Right cardiac atrium (tissue), 5 donors: ENCODE results near the gene NMT1. TPM values are rescaled to one million over a fixed set of nuclear protein-coding genes. Genes with fewer than 3 reads are reported as not detected.

Experiments
- ATAC-seq, 2 donors: fragments of 200-7000 bp; cut with Tn5 transposase; one replicate each; pipeline versions ENCODE4 v1.8.0 to v1.9.1; 2020; ENCODE audit warnings: moderate library complexity in 2 of 2, mild to moderate bottlenecking in 1 of 2
- DNase-seq, 3 donors: peaks; one replicate each; pipeline ENCODE4 v3.0.0-alpha.2; 2020
- H3K27ac ChIP-seq: one replicate; pipeline ENCODE4 v1.5.1; 2013; ENCODE audit warnings: mild to moderate bottlenecking, low read length, control low read depth, moderate library complexity
- H3K27me3 ChIP-seq: one replicate; pipeline ENCODE4 v1.6.1; 2013; ENCODE audit not compliant: control insufficient read depth, insufficient read depth
- H3K4me1 ChIP-seq: one replicate; pipeline ENCODE4 v1.6.1; 2013; ENCODE audit warnings: low read length; ENCODE audit not compliant: control insufficient read depth, insufficient read depth
- H3K4me3 ChIP-seq: one replicate; pipeline ENCODE4 v1.5.1; 2013; ENCODE audit warnings: low read length, control low read depth
- H3K9me3 ChIP-seq: one replicate; pipeline ENCODE4 v1.6.1; 2013; ENCODE audit warnings: low read length; ENCODE audit not compliant: control insufficient read depth
- WGBS: extraction: QIAGEN DNeasy Blood & Tissue Kit; methylation state at CpG from one replicate; pipeline ENCODE4 v1.1.7; 2013; 5-methylcytosine and 5-hydroxymethylcytosine counted together
- intact Hi-C, 4 donors: fragments of 100-400 bp; cut with DNase I; formaldehyde crosslinking; loops; one replicate each; pipeline versions ENCODE4 v1.11.0 to v1.14.0; 2022 to 2023
- polyA plus RNA-seq: library from polyadenylated mRNA; stranded (reverse); fragments of 200-250 nt; gene quantifications from one replicate; pipeline ENCODE4 v1.2.3, GENCODE V29; 2013
- total RNA-seq, 4 donors: library from RNA; stranded (reverse); fragmentation: NEBNext Ultra II Directional; extraction: Animal tissue kit (Norgen Biotek cat#: 25700); gene quantifications; one replicate each; pipeline ENCODE4 v1.2.1, GENCODE V29; 2021
- donor health status: healthy with polysubstance abuse.
- donor health status: DM: no; HTN: yes; CAD: no.
- donor health status: DM: no; HTN: no; CAD: no.
- donor health status: DM: no; HTN: yes; CAD: no; lungs with severe emphysema.
- donor health status: DM: yes; HTN: yes; CAD: no.

The NMT1 gene
- total and polyA plus RNA-seq, 5 donors = 33.4 to 105 (median 66.5) TPM

DNA sequence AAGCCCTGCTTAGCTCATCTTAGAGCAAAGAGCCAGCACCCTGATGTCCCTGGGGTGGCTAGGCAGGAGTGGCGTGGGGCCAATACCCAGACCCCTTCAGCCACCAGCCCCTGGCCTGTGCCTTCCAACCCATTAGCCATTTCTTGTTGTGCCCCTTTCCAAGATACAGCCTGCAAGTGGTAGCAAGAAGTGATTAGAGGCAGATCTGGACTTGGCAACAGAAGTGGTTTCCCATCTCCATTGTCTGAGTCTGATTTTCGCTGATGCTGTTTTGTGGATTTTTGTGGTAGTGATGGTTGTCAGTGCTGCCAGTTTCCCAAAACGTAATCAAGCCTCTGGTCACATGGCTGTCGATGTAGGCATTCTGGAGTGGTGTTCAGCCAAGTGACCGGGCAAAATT lies 45.5 kb downstream of the NMT1 start:
- H3K4me3 ChIP-seq = no peak overlapping the region
- WGBS = 65% methylated on average over 5 of the region's 5 CpGs
- ATAC-seq (no peak), DNase-seq (peak in 1 of 3 donors; percentile 27)
- no peaks in the 10 kb centered on the region for H3K27me3 ChIP-seq
- no peaks in the 10 kb centered on the region for H3K9me3 ChIP-seq
- H3K4me1 ChIP-seq = peaks cover 10% of the 10 kb centered on the region
- intact Hi-C loops = no loop called here
- no peak overlapping the region for H3K27ac ChIP-seq

DNA sequence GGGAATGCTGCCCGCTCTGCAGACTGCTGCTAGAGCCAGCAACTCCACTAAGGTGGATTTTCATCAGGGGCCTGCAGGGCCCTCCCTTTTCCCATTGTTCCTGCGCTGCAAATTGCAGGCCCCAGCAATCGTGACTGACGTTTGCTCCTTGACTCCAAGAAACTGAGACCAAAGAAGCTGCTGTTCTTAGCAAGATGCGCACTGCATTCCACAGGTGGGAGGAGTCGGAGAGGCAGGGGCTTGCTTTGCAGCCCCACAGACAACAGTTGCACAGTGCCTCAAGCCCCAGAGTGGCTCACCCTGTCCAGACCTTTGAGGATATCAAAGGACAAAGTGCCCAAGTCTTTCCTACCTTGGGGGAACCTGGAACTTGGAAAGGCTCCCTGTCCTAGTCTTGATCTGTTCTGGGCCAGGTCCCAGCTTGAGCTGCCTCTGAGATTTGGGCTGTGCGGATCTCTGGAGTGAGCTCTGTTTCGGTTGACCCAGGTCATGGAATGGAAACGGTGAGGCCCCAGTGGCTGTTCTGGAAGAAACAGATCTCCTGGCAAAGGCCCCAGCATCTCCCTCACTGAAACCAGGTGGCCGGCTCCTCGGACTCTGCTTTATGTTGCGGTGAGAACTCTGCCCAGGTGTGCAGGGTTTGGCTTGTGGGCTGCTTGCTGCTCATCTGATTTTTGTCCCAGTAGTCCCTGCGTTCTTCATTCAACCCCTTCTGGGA lies 46.3 kb downstream of the NMT1 start:
- intact Hi-C loops = no loop called here
- Histone ChIP-seq H3K27ac (peak overlapping the region; percentile 6), H3K27me3 (no peaks in the 10 kb centered on the region), H3K4me3 (no peak overlapping the region), H3K9me3 (no peaks in the 10 kb centered on the region), H3K4me1 (peaks cover 12% of the 10 kb centered on the region)
- DNase-seq = no peak
- ATAC-seq = no peak
- 71% methylated on average over 13 of the region's 13 CpGs for WGBS

DNA sequence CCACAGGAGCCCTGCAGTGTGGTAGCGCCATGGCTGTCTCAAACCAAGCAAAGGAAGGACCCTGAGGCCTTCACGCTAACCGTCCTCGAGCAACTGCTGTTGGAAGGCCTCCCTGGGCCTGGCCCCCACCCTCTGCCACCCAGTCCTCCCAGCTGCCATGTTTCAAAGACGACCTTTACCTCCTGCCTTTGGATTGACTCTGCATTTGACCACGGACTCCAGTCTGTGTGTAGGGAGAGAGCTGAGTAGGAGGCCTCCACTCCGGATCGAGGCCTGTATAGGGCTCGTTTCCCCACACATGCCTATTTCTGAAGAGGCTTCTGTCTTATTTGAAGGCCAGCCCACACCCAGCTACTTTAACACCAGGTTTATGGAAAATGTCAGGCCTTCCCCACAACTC lies 46.9 kb downstream of the NMT1 start:
- intact Hi-C loops = no loop called here

DNA sequence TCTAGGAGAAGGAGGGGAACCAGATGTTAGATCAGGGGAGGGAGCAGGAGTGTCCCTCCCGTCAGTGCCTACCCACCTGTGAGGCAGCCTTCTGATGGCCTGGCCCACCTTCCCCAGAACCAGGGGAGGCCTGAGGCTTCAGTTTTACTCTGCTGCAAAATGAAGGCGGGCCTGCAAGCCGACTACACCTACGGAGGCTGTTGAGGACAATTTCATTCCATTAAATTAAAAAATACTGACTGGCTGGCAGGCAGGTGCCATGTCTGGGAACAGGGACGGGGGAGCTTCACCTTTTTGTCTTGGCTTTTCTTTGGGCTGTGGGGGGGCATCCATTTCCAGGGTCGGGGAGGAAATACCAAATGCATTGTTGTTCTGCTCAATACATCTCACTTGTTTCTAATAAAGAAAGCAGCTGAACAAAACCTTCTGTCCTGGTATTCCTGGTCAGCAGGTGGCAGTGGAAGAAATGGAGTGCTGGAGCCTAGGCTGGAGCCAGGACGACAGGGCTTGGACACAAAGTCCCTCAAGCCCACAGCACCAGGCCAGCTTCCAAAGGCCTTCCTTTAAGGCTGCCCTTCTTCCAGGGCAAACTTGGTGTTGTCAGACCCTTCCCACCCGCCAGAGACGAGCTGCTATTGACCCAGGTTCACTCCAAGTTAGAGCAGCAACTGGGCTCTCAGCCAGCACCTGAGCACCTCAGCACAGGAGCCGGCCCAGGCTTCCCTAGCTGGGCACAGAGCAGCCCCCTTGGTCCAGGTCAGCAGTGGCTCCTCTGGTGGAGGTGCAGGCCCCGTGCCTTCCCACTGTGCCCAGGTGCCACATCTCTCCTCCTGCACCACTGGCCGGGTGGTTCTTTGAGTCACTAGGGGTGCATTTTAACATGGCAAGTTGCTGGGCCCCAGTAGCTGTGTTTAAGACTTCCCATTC lies 47.7 kb downstream of the NMT1 start:
- WGBS = 69% methylated on average over 12 of the region's 12 CpGs
- no peaks in the 10 kb centered on the region for H3K9me3 ChIP-seq

More for the DNA sequence above, 46.9 kb downstream of the NMT1 start:
- DNase-seq (no peak), ATAC-seq (no peak)
- H3K27ac ChIP-seq = peak overlapping the region; percentile 6
- WGBS = 66% methylated on average over 9 of the region's 9 CpGs
- H3K9me3 ChIP-seq = no peaks in the 10 kb centered on the region
- H3K4me3 ChIP-seq = no peak overlapping the region
- H3K27me3 ChIP-seq = no peaks in the 10 kb centered on the region
- peaks cover 12% of the 10 kb centered on the region for H3K4me1 ChIP-seq

DNA sequence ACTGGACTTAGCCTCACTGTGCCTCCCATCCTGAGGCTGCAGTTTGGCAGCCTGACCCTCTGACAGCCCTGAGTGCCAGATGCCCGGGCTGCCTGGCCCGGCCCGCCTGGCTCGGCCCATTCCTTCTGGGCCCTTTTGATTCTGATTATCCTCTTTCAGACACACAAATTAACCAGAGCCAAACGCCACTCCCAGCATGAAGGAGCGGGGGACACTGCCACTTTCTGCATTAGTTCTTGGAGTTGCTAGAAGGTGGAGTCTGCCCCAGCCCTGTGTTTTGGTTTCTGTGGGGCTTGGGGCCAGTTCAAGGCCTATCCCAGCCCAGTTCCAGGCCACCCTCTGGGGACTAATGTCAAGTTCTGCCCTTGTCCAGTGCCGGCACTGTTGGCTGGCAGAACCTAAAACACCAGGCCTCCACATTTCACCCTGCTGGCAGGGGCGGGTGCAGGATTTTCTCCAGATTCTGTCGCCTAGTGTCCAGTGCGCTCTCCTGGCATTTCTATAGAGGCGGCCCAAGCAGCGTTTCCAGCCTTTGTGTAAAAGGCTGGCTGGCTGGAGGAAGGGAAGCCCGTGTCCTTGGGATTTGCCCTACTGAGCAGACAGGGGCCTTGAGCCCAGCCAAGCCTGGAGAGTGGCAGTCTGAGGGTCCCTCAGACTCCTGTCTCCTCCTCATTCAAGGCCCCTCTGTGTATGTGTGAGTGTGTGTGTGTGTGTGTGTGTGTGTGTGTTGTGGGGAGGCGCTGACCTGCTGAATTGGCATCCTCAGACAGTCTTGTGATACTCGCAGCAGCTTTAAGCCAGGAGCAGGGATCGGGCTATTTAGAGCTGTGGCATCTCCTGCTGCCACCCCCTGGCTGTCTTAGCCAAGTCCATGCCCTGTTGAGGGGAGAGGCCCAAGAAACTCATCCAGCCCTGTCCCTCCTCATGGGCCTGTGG lies 49.8 kb downstream of the NMT1 start:
- intact Hi-C loops = no loop called here
- H3K4me3 ChIP-seq = no peak overlapping the region
- H3K9me3 ChIP-seq = no peaks in the 10 kb centered on the region
- WGBS = 47% methylated on average over 16 of the region's 16 CpGs
- no peaks in the 10 kb centered on the region for H3K27me3 ChIP-seq
- peaks cover 6% of the 10 kb centered on the region for H3K4me1 ChIP-seq
- H3K27ac ChIP-seq = peak overlapping the region; percentile 97
- peak; percentile 70 for ATAC-seq
- peak; percentile 57 to 78 (median 78) for DNase-seq

More for the DNA sequence above, 47.7 kb downstream of the NMT1 start:
- intact Hi-C loops = no loop called here
- peak overlapping the region; percentile 10 for H3K27ac ChIP-seq
- H3K4me1 ChIP-seq = peaks cover 10% of the 10 kb centered on the region
- H3K27me3 ChIP-seq = no peaks in the 10 kb centered on the region
- H3K4me3 ChIP-seq = no peak overlapping the region
- ATAC-seq (no peak), DNase-seq (peak in 1 of 3 donors; percentile 23)

DNA sequence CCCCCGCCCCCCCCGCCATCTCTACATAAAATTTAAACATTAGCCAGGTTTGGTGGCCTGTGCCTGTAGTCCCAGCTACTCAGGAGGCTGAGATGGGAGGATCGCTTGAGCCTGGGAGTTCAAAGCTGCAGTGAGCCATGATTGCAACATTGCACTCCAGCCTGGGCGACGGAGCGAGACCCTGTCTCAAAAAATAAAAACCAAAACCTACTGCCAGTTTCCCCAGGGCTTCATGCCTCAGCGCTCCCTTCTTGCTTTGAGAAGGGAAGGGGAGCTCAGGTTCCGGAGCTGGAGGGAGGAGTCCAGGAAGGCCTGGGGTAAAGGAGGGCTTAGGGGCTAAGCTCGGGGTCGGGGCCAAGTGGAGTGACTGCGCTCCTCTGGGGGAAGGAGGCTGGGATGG lies 50.7 kb downstream of the NMT1 start:
- intact Hi-C loops = no loop called here
- Histone ChIP-seq H3K4me1 (peaks cover 6% of the 10 kb centered on the region), H3K9me3 (no peaks in the 10 kb centered on the region), H3K27ac (peak overlapping the region; percentile 97), H3K27me3 (no peaks in the 10 kb centered on the region), H3K4me3 (no peak overlapping the region)
- DNase-seq (no peak), ATAC-seq (no peak)
- 90% methylated on average over 11 of the region's 11 CpGs for WGBS

DNA sequence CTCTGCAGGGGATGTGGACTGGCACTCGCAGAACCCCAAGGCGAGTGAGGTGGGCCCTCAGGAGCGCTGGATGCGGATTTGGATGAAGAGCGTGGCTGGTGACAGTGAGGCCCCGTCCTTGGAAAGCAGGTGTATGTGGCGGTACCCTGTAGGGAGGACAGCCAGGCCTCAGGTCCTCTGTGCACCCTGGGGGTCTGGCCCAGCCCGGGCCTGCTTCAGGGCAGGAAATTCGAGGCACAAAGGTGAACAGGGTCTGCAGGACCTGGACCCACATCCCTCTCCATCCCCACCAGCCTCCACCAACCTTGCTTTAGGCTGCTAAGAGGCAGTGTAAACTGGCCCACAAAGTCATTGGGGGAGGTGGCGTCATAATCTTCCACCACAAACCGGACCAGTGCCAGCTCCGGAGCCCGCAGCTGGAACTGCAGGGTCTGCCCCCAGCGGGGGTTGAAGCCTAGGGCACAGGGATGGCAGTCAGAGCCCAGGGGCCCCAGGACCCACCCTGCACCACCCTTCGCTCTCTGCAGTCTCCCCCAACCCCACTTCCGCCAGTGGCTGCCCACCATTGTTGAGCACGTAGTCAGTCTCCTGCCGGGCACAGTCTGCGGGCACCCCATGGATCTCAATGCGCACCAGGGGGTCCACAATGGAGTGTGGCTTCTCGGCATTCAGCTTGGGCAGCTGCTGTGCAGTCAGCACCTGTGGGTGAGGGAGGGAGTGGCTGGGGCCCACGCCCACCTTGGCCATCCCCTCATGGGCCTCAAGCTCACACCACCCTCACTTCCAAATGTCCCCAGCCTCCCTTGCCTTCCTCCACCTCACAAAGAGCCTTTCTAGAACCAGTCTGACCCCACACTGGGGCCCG lies 51.7 kb downstream of the NMT1 start:
- no peaks in the 10 kb centered on the region for H3K9me3 ChIP-seq
- H3K4me1 ChIP-seq = peaks cover 6% of the 10 kb centered on the region
- H3K4me3 ChIP-seq = no peak overlapping the region
- no peak for ATAC-seq
- WGBS = 91% methylated on average over 23 of the region's 23 CpGs
- intact Hi-C loops = no loop called here
- no peaks in the 10 kb centered on the region for H3K27me3 ChIP-seq
- DNase-seq = no peak
- H3K27ac ChIP-seq = peak overlapping the region; percentile 97

DNA sequence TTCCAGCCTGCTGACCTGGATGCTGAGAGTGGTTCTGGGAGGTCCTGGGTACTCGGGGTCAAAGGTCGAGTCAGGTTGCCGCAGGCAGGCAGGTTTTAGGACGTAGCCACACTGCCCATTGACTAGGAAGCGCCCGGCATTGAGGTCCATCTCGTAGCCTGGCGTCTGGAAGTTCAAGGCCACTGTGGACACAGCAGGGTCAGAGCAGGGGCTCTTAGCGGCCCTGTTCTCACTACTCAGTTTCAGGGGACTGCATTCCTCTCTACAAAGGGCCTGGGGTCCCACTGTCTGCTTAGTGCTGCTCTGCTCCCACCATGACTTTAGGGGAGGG lies 52.3 kb downstream of the NMT1 start:
- no peak overlapping the region for H3K4me3 ChIP-seq
- WGBS = 93% methylated on average over 9 of the region's 9 CpGs
- no peaks in the 10 kb centered on the region for H3K9me3 ChIP-seq
- DNase-seq (no peak), ATAC-seq (no peak)
- intact Hi-C loops = no loop called here
- no peak overlapping the region for H3K27ac ChIP-seq
- peaks cover 6% of the 10 kb centered on the region for H3K4me1 ChIP-seq
- H3K27me3 ChIP-seq = no peaks in the 10 kb centered on the region

DNA sequence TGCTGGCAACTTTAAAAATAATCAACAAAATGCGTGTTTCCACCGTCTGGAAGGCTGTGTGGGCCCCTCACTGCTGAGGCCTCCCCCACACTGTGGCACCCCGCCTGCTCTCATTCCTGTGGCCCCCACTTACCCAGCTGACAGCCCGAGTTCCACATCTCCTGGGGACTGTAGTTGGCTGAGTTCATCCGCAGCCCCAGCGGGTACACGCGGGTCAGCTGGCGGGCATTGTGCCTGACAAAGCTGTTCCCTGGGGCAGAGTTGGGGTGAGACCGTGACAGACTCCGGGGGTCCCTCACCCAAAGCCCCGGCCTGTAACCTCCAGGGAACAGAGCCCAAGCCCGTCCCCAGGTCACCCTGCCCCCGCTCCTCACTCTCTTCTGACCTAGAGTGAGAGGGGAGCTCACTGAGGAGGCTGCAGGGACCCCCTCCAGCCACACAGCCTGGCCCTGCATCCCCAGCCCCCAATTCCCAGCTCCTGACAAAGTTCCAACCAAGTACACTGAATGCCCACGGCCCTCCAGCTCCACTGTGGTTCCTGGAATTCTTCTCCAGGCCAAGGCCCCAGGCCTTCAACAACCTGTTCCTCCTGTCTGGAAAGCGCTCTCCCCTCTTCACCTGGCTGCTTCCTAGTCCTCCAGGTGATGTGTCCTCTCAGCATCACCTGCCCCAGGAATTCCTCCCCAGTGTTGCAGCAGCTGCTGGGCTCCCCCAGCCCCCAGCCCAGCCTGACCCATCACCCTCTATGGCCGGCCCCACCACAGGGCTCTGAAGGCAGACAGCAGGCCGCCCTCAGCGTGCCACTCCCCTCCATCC lies 53.2 kb downstream of the NMT1 start:
- H3K4me1 ChIP-seq = peaks cover 6% of the 10 kb centered on the region
- H3K27me3 ChIP-seq = no peaks in the 10 kb centered on the region
- H3K4me3 ChIP-seq = no peak overlapping the region
- H3K9me3 ChIP-seq = no peaks in the 10 kb centered on the region
- intact Hi-C loops = no loop called here
- no peak for DNase-seq
- H3K27ac ChIP-seq = no peak overlapping the region
- WGBS = 86% methylated on average over 19 of the region's 19 CpGs
- ATAC-seq = no peak
